GM23338 (cell line): Measurements from ENCODE around the gene GPR35. TPM values are rescaled to one million over a fixed set of nuclear protein-coding genes. Genes with fewer than 3 reads are reported as not detected.

Experiments
- ATAC-seq: fragments of 200-7000 bp; cut with Tn5 transposase; 3 replicates; pipeline ENCODE4 v1.9.1; 2020
- DNase-seq: peaks from one replicate; pipeline ENCODE4 v3.0.0-alpha.2; 2015; ENCODE audit warnings: low spot score
- H2AFZ ChIP-seq: fragments of 200-600 bp; sonication (generic); 2 replicates; pipeline ENCODE4 v1.8.0; 2016; ENCODE audit warnings: antibody characterized with exemption, mild to moderate bottlenecking, moderate library complexity
- H3F3A ChIP-seq: fragments of 200-600 bp; sonication (generic); replicated peaks from 2 replicates; pipeline ENCODE4 v1.8.0; 2017; ENCODE audit warnings: antibody characterized with exemption, mixed run types, low read depth
- H3K27ac ChIP-seq: fragments of 200-600 bp; sonication (generic); 2 replicates; pipeline ENCODE4 v1.6.1; 2016; ENCODE audit warnings: low read depth
- H3K27me3 ChIP-seq: fragments of 200-600 bp; sonication (generic); 2 replicates; pipeline ENCODE4 v1.8.0; 2016; ENCODE audit warnings: mild to moderate bottlenecking, mixed run types, moderate library complexity; ENCODE audit not compliant: insufficient read depth
- H3K36me3 ChIP-seq: fragments of 200-600 bp; sonication (generic); 2 replicates; pipeline ENCODE4 v1.8.0; 2016; ENCODE audit warnings: mild to moderate bottlenecking; ENCODE audit not compliant: insufficient read depth
- H3K4me1 ChIP-seq: fragments of 200-600 bp; sonication (generic); 2 replicates; pipeline ENCODE4 v1.8.0; 2016; ENCODE audit warnings: mild to moderate bottlenecking, moderate library complexity; ENCODE audit not compliant: insufficient read depth
- H3K4me2 ChIP-seq: fragments of 200-600 bp; sonication (generic); 2 replicates; pipeline ENCODE4 v1.7.1; 2017; ENCODE audit warnings: mixed run types
- H3K4me3 ChIP-seq: fragments of 200-600 bp; sonication (generic); 2 replicates; pipeline ENCODE4 v1.6.1; 2016; ENCODE audit warnings: mixed run types
- H3K79me2 ChIP-seq: fragments of 200-600 bp; sonication (generic); replicated peaks from 2 replicates; pipeline ENCODE4 v1.8.0; 2017; ENCODE audit warnings: mild to moderate bottlenecking; ENCODE audit not compliant: insufficient read depth
- H3K9me2 ChIP-seq: fragments of 200-600 bp; sonication (generic); 2 replicates; pipeline ENCODE4 v1.8.0; 2017; ENCODE audit not compliant: insufficient read depth
- H4K20me1 ChIP-seq: fragments of 200-600 bp; sonication (generic); replicated peaks from 2 replicates; pipeline ENCODE4 v1.8.0; 2017; ENCODE audit warnings: mild to moderate bottlenecking; ENCODE audit not compliant: insufficient read depth
- H3K27ac Mint-ChIP-seq: 2 replicates; pipeline ENCODE4 v1.8.0; 2020; ENCODE audit warnings: inconsistent platforms, mild to moderate bottlenecking, moderate library complexity, mixed read lengths
- H3K27me3 Mint-ChIP-seq: 3 replicates; pipeline ENCODE4 v1.8.0; 2022; ENCODE audit warnings: low read depth, mild to moderate bottlenecking, moderate library complexity, mixed read lengths, inconsistent platforms; ENCODE audit not compliant: insufficient read depth, poor library complexity
- H3K36me3 Mint-ChIP-seq: 3 replicates; pipeline ENCODE4 v1.8.0; 2021; ENCODE audit warnings: low read depth, mild to moderate bottlenecking, inconsistent platforms, moderate library complexity, mixed read lengths
- H3K4me1 Mint-ChIP-seq: 3 replicates; pipeline ENCODE4 v1.8.0; 2020; ENCODE audit warnings: mild to moderate bottlenecking, inconsistent platforms, mixed read lengths
- H3K4me3 Mint-ChIP-seq: 3 replicates; pipeline ENCODE4 v1.8.0; 2021; ENCODE audit warnings: moderate library complexity, mild to moderate bottlenecking, inconsistent platforms, mixed read lengths
- H3K9me3 Mint-ChIP-seq: 3 replicates; pipeline ENCODE4 v1.8.0; 2020; ENCODE audit warnings: moderate library complexity, mild to moderate bottlenecking, inconsistent platforms, mixed read lengths
- CREB1 ChIP-seq: fragments of 250-450 bp; sonication (Bioruptor Pico); IDR thresholded peaks from 2 replicates; pipeline ENCODE4 v1.5.0; 2020; ENCODE audit warnings: low read depth, mild to moderate bottlenecking, moderate library complexity
- EZH2 ChIP-seq: fragments of 200-600 bp; sonication (generic); IDR thresholded peaks from one replicate; pipeline ENCODE4 v1.8.0; 2017; ENCODE audit warnings: antibody characterized with exemption, mild to moderate bottlenecking, low read depth; ENCODE audit not compliant: unreplicated experiment
- EZH2phosphoT487 ChIP-seq: fragments of 200-600 bp; sonication (generic); IDR thresholded peaks from one replicate; pipeline ENCODE4 v1.8.1; 2018; ENCODE audit warnings: antibody characterized with exemption; ENCODE audit not compliant: unreplicated experiment
- JUNB ChIP-seq: IDR thresholded peaks from one replicate; pipeline ENCODE4 v1.6.1; 2016; ENCODE audit warnings: antibody characterized with exemption; ENCODE audit not compliant: unreplicated experiment
- NANOG ChIP-seq: IDR thresholded peaks from 2 replicates; pipeline ENCODE4 v1.6.1; 2016; ENCODE audit warnings: antibody characterized with exemption, borderline replicate concordance
- POLR2AphosphoS5 ChIP-seq: IDR thresholded peaks from 2 replicates; pipeline ENCODE4 v1.6.1; 2016; ENCODE audit warnings: antibody characterized with exemption, low read depth
- STAT1 ChIP-seq: IDR thresholded peaks from one replicate; pipeline ENCODE4 v1.6.1; 2016; ENCODE audit warnings: antibody characterized with exemption; ENCODE audit not compliant: unreplicated experiment
- ZNF114 ChIP-seq: fragments of 250-450 bp; sonication (Bioruptor Pico); IDR thresholded peaks from 2 replicates; pipeline ENCODE4 v1.5.0; 2020; ENCODE audit warnings: mild to moderate bottlenecking, moderate library complexity
- ZNF331 ChIP-seq: fragments of 250-450 bp; sonication (Bioruptor Pico); IDR thresholded peaks from 2 replicates; pipeline ENCODE4 v1.5.0; 2020; ENCODE audit warnings: low read depth, mild to moderate bottlenecking, moderate library complexity
- polyA plus RNA-seq: library from polyadenylated mRNA; unstranded; fragments of >200 nt; fragmentation: Nextera tagmentation; extraction: Ambion mirVana; gene quantifications from 2 replicates; pipeline ENCODE4 v1.2.1, GENCODE V29; 2016
- total RNA-seq: library from RNA; depleted of rRNA; stranded (reverse); fragments of >200 nt; shearing (Covaris generic); gene quantifications from 2 replicates; pipeline ENCODE4 v1.2.3, GENCODE V29; 2014
- TF ChIP-seq, protein P1 (sequence below): IDR thresholded peaks from 2 replicates; pipeline ENCODE4 v1.6.1; 2016; ENCODE audit warnings: antibody characterized with exemption
- TF ChIP-seq, protein P2 (sequence below): fragments of 250-450 bp; sonication (Bioruptor Pico); IDR thresholded peaks from 2 replicates; pipeline ENCODE4 v1.5.0; 2020; ENCODE audit warnings: mild to moderate bottlenecking, moderate library complexity
- TF ChIP-seq, protein P3 (sequence below): IDR thresholded peaks from one replicate; pipeline ENCODE4 v1.6.1; 2018; ENCODE audit warnings: antibody characterized with exemption; ENCODE audit not compliant: unreplicated experiment
- TF ChIP-seq, protein P4 (sequence below), 2 experiments: fragments of 200-600 bp in 1 of 2; sonication (generic) in 1 of 2; conservative IDR thresholded peaks; 2 replicates each; pipeline versions ENCODE4 v1.5.1 to v1.6.1; 2016 to 2017; ENCODE audit warnings: antibody characterized with exemption in 2 of 2, low read depth in 2 of 2, mild to moderate bottlenecking in 2 of 2, moderate library complexity in 1 of 2

Gene GPR35
- total and polyA plus RNA-seq, 2 experiments from 2014 or later: not detected

DNA sequence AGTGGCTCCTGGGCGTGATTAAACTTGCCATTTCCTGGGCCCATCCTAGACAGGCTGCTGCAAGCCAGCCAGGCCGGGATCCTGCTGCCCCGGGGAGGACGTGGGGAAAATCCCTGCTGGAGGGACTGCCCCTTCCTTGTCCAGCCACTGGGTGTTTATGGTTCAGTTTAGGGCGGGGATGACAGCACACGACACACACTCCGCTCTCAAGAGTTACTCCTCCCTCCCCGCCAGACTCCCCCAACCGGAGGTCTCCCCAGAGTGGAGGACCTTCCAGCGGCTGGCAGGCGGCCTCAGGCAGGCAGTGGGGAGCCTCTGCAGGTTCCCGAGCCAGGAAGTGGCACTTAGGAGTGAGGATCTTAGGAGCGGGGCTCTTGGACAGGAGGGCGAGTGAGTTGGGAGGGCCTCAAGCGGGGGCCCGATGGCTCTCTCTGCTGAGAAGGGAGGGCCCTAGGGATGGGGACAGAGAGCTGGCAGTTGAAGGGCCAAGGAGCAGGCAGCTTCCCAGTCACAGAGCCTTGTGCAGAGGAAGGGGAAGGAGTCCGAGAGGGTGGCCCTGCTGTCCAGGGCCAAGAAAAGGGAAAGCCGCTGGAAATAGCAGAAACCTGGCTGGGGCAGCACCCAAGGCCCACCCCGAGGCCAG is 5.7 kb upstream of the GPR35 start:
- Histone ChIP-seq H3K4me3 (no peak overlapping the region), H4K20me1 (no peaks in the 10 kb centered on the region), H2AFZ (no peak overlapping the region), H3F3A (no peaks in the 10 kb centered on the region), H3K27ac (no peak overlapping the region), H3K79me2 (no peaks in the 10 kb centered on the region), H3K27me3 (no peaks in the 10 kb centered on the region), H3K4me2 (no peak overlapping the region), H3K4me1 (no peaks in the 10 kb centered on the region), H3K36me3 (no peaks in the 10 kb centered on the region), H3K9me2 (no peaks in the 10 kb centered on the region)
- Mint-ChIP-seq H3K36me3 (peaks cover 31% of the 10 kb centered on the region), H3K4me1 (peaks cover 6% of the 10 kb centered on the region; the same call in 1 of the 3 replicates), H3K27ac (no peak overlapping the region), H3K4me3 (no peak overlapping the region), H3K27me3 (peaks cover 9% of the 10 kb centered on the region), H3K9me3 (peaks cover 26% of the 10 kb centered on the region)
- DNase-seq (no peak), ATAC-seq (no peak)
- TF ChIP-seq, protein P1, sequence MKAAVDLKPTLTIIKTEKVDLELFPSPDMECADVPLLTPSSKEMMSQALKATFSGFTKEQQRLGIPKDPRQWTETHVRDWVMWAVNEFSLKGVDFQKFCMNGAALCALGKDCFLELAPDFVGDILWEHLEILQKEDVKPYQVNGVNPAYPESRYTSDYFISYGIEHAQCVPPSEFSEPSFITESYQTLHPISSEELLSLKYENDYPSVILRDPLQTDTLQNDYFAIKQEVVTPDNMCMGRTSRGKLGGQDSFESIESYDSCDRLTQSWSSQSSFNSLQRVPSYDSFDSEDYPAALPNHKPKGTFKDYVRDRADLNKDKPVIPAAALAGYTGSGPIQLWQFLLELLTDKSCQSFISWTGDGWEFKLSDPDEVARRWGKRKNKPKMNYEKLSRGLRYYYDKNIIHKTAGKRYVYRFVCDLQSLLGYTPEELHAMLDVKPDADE: no peak
- no peak for TF ChIP-seq JUNB
- TF ChIP-seq EZH2phosphoT487: no peak
- TF ChIP-seq, protein P2, sequence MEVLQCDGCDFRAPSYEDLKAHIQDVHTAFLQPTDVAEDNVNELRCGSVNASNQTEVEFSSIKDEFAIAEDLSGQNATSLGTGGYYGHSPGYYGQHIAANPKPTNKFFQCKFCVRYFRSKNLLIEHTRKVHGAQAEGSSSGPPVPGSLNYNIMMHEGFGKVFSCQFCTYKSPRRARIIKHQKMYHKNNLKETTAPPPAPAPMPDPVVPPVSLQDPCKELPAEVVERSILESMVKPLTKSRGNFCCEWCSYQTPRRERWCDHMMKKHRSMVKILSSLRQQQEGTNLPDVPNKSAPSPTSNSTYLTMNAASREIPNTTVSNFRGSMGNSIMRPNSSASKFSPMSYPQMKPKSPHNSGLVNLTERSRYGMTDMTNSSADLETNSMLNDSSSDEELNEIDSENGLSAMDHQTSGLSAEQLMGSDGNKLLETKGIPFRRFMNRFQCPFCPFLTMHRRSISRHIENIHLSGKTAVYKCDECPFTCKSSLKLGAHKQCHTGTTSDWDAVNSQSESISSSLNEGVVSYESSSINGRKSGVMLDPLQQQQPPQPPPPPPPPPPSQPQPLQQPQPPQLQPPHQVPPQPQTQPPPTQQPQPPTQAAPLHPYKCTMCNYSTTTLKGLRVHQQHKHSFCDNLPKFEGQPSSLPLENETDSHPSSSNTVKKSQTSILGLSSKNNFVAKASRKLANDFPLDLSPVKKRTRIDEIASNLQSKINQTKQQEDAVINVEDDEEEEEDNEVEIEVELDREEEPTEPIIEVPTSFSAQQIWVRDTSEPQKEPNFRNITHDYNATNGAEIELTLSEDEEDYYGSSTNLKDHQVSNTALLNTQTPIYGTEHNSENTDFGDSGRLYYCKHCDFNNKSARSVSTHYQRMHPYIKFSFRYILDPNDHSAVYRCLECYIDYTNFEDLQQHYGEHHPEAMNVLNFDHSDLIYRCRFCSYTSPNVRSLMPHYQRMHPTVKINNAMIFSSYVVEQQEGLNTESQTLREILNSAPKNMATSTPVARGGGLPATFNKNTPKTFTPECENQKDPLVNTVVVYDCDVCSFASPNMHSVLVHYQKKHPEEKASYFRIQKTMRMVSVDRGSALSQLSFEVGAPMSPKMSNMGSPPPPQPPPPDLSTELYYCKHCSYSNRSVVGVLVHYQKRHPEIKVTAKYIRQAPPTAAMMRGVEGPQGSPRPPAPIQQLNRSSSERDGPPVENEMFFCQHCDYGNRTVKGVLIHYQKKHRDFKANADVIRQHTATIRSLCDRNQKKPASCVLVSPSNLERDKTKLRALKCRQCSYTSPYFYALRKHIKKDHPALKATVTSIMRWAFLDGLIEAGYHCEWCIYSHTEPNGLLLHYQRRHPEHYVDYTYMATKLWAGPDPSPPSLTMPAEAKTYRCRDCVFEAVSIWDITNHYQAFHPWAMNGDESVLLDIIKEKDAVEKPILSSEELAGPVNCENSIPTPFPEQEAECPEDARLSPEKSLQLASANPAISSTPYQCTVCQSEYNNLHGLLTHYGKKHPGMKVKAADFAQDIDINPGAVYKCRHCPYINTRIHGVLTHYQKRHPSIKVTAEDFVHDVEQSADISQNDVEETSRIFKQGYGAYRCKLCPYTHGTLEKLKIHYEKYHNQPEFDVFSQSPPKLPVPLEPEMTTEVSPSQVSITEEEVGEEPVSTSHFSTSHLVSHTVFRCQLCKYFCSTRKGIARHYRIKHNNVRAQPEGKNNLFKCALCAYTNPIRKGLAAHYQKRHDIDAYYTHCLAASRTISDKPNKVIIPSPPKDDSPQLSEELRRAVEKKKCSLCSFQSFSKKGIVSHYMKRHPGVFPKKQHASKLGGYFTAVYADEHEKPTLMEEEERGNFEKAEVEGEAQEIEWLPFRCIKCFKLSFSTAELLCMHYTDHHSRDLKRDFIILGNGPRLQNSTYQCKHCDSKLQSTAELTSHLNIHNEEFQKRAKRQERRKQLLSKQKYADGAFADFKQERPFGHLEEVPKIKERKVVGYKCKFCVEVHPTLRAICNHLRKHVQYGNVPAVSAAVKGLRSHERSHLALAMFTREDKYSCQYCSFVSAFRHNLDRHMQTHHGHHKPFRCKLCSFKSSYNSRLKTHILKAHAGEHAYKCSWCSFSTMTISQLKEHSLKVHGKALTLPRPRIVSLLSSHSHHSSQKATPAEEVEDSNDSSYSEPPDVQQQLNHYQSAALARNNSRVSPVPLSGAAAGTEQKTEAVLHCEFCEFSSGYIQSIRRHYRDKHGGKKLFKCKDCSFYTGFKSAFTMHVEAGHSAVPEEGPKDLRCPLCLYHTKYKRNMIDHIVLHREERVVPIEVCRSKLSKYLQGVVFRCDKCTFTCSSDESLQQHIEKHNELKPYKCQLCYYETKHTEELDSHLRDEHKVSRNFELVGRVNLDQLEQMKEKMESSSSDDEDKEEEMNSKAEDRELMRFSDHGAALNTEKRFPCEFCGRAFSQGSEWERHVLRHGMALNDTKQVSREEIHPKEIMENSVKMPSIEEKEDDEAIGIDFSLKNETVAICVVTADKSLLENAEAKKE (CRISPR knock-in tag): no peak
- no peak for TF ChIP-seq ZNF114 (CRISPR knock-in tag)
- no peak for TF ChIP-seq EZH2
- TF ChIP-seq, protein P3, sequence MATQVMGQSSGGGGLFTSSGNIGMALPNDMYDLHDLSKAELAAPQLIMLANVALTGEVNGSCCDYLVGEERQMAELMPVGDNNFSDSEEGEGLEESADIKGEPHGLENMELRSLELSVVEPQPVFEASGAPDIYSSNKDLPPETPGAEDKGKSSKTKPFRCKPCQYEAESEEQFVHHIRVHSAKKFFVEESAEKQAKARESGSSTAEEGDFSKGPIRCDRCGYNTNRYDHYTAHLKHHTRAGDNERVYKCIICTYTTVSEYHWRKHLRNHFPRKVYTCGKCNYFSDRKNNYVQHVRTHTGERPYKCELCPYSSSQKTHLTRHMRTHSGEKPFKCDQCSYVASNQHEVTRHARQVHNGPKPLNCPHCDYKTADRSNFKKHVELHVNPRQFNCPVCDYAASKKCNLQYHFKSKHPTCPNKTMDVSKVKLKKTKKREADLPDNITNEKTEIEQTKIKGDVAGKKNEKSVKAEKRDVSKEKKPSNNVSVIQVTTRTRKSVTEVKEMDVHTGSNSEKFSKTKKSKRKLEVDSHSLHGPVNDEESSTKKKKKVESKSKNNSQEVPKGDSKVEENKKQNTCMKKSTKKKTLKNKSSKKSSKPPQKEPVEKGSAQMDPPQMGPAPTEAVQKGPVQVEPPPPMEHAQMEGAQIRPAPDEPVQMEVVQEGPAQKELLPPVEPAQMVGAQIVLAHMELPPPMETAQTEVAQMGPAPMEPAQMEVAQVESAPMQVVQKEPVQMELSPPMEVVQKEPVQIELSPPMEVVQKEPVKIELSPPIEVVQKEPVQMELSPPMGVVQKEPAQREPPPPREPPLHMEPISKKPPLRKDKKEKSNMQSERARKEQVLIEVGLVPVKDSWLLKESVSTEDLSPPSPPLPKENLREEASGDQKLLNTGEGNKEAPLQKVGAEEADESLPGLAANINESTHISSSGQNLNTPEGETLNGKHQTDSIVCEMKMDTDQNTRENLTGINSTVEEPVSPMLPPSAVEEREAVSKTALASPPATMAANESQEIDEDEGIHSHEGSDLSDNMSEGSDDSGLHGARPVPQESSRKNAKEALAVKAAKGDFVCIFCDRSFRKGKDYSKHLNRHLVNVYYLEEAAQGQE: no peak
- TF ChIP-seq, protein P4, sequence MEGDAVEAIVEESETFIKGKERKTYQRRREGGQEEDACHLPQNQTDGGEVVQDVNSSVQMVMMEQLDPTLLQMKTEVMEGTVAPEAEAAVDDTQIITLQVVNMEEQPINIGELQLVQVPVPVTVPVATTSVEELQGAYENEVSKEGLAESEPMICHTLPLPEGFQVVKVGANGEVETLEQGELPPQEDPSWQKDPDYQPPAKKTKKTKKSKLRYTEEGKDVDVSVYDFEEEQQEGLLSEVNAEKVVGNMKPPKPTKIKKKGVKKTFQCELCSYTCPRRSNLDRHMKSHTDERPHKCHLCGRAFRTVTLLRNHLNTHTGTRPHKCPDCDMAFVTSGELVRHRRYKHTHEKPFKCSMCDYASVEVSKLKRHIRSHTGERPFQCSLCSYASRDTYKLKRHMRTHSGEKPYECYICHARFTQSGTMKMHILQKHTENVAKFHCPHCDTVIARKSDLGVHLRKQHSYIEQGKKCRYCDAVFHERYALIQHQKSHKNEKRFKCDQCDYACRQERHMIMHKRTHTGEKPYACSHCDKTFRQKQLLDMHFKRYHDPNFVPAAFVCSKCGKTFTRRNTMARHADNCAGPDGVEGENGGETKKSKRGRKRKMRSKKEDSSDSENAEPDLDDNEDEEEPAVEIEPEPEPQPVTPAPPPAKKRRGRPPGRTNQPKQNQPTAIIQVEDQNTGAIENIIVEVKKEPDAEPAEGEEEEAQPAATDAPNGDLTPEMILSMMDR (conservative IDR thresholded peaks at IDR 0.05; ENCODE audit: low read depth in 2 of 2): no peak
- TF ChIP-seq ZNF331 (CRISPR knock-in tag): no peak
- no peak for TF ChIP-seq NANOG
- no peak for TF ChIP-seq CREB1 (CRISPR knock-in tag)
- TF ChIP-seq STAT1: no peak
- no peak for TF ChIP-seq POLR2AphosphoS5
